Right renal pelvis (tissue), 4 donors: ENCODE data around the gene PVALEF. TPM values are rescaled to one million over a fixed set of nuclear protein-coding genes. Genes with fewer than 3 reads are reported as not detected.

ENCODE experiments used
- DNase-seq, 4 donors: peaks; one replicate each; pipeline ENCODE4 v3.0.0-alpha.2; 2013; ENCODE audit warnings: low read depth in 4 of 4, low spot score in 3 of 4, missing footprints in 1 of 4
- polyA plus RNA-seq, 4 donors: library from polyadenylated mRNA; unstranded; fragments of 120-200 nt; gene quantifications; one replicate each; pipeline ENCODE4 v1.2.1, GENCODE V29; 2013; ENCODE audit not compliant: insufficient read length in 4 of 4

PVALEF gene
- under 1 TPM in 3 of 4 donors, not detected in 1; 0.13 to 0.39 (median 0.23) TPM for polyA plus RNA-seq

- no peak for DNase-seq
Measured at GRCh38 chr17:81165246-81166032, at the start of gene PVALEF. Gene PVALEF, plus strand, starts transcription at chr17:81165507. Its CDS starts 15,720 bp downstream, at chr17:81181227.

- no peak for DNase-seq
Measured at GRCh38 chr17:81115749-81116464, 49.4 kb upstream of the PVALEF start.

- DNase-seq: no peak
Measured at GRCh38 chr17:81116704-81117103, 48.6 kb upstream of the PVALEF start.

GRCh38 chr17:81117672-81118198, 47.6 kb upstream of the PVALEF start:
- DNase-seq: no peak

GRCh38 chr17:81118308-81119221, 46.7 kb upstream of the PVALEF start:
- DNase-seq: no peak

- DNase-seq: peak in 2 of 4 donors; percentile 61 to 67
Measured at GRCh38 chr17:81119223-81120148, 45.8 kb upstream of the PVALEF start.

GRCh38 chr17:81120149-81120484, 45.2 kb upstream of the PVALEF start:
- DNase-seq: no peak

- no peak for DNase-seq
Measured at GRCh38 chr17:81120695-81121621, 44.3 kb upstream of the PVALEF start.

- no peak for DNase-seq
Measured at GRCh38 chr17:81121841-81122733, 43.2 kb upstream of the PVALEF start.

GRCh38 chr17:81123052-81124048, 42.0 kb upstream of the PVALEF start:
- DNase-seq: no peak

- no peak for DNase-seq
Measured at GRCh38 chr17:81124377-81124776, 40.9 kb upstream of the PVALEF start.

- DNase-seq: no peak
Measured at GRCh38 chr17:81125573-81126081, 39.7 kb upstream of the PVALEF start.

- no peak for DNase-seq
Measured at GRCh38 chr17:81126281-81127132, 38.8 kb upstream of the PVALEF start.

GRCh38 chr17:81127133-81127455, 38.2 kb upstream of the PVALEF start:
- no peak for DNase-seq

GRCh38 chr17:81127526-81128177, 37.7 kb upstream of the PVALEF start:
- no peak for DNase-seq
